Measurements from ENCODE around the gene TBX1. TPM values are rescaled to one million over a fixed set of nuclear protein-coding genes. Genes with fewer than 3 reads are reported as not detected.

The TBX1 gene
- total RNA-seq, 1 donor from 2014 or later: 5.9 TPM

DNA sequence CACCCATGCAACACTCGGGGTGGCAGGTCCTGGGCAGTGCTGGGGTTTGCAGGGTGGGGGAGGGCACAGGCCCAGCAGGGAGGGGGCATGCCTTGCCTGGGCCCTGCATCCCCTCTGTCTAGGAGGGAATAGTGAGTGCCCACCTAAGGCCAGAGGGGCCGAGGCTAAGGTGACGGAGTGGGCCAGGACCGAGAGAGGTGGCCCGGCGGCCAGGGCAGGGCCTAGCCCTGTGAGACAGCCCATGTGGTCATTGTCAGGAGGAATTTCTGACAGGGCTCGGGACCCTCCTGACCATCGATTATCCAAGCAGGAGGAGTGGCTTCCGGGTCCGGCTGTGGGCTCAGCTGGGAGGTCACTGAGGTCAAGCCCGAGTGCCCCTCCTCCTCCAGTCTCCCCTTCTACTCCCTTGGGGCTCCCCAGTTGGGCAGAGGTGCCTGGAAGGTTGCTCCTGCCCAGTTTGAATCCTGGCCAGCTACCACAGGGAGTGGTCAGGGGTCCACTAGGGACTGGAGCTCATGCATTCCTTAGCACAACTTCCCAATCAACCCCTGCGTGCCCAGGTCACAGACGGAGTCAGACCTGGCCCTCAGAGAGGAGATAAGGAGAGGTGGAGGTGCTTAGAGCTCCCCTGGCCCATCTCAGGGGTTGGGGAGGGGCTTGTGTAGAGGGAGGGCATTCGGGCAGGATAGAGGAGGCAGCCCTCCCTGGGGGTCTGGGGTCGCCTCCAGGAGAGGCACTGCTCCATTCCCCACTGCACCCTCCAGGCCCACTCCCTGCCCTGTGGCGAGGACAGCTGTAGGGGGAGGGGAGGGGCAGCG lies 22.5 kb upstream of the TBX1 start:
- no peak overlapping the region for H3K27ac Mint-ChIP-seq
- H3K27me3 Mint-ChIP-seq: peaks cover 6% of the 10 kb centered on the region
- H3K36me3 Mint-ChIP-seq (ENCODE audit: insufficient read depth): no peaks in the 10 kb centered on the region
- H3K4me1 Mint-ChIP-seq (ENCODE audit: low read depth): peaks cover 16% of the 10 kb centered on the region
- no peaks in the 10 kb centered on the region for H3K9me3 Mint-ChIP-seq (ENCODE audit: low read depth)
- TF ChIP-seq, protein P1, sequence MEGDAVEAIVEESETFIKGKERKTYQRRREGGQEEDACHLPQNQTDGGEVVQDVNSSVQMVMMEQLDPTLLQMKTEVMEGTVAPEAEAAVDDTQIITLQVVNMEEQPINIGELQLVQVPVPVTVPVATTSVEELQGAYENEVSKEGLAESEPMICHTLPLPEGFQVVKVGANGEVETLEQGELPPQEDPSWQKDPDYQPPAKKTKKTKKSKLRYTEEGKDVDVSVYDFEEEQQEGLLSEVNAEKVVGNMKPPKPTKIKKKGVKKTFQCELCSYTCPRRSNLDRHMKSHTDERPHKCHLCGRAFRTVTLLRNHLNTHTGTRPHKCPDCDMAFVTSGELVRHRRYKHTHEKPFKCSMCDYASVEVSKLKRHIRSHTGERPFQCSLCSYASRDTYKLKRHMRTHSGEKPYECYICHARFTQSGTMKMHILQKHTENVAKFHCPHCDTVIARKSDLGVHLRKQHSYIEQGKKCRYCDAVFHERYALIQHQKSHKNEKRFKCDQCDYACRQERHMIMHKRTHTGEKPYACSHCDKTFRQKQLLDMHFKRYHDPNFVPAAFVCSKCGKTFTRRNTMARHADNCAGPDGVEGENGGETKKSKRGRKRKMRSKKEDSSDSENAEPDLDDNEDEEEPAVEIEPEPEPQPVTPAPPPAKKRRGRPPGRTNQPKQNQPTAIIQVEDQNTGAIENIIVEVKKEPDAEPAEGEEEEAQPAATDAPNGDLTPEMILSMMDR (IDR thresholded peaks at IDR 0.05; ENCODE audit: unreplicated experiment): no peak
- no peak overlapping the region for H3K4me3 Mint-ChIP-seq (ENCODE audit: low read depth)
- DNase-seq (ENCODE audit: low spot score, unreplicated experiment): no peak

DNA sequence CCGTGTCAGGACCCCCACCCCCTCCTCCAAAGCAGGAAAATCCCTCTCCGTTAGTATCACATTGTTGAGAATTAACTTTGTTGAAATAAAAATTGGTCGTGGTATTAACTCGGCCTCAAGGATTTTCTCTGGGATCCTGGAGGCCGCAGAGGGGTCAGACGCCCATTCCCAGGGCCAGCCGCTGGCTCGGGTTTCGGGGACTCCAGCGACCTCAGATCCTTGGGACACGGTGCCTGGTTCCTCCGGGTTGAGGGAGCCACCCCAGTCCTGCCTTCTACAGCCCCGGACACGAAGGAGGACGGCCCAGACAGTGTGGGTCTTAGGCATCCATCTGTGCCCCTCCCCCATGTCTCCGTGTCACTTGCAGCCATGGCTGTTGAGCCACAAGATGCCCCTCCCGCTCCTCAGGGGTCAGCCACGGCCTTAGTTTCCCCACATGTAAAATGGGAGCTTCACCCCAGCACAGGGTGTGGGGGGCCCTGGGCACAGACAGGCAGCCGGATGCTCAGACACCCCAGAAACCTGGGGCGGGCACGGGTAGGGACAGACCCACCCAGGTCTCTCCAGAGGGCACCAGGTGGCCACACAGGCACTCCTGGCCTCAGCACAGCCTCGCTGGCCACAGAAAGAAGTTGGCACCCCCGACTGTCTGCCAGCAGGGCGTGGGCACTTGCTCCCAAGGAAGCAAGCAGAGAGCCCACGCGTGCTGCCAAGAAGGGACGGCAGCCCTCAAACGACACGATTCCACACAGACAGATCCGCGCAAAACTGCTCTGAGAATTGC lies 21.7 kb upstream of the TBX1 start:
- no peak overlapping the region for H3K4me3 Mint-ChIP-seq (ENCODE audit: low read depth)
- H3K36me3 Mint-ChIP-seq (ENCODE audit: insufficient read depth): no peaks in the 10 kb centered on the region
- H3K27me3 Mint-ChIP-seq: peaks cover 3% of the 10 kb centered on the region
- no peak for DNase-seq (ENCODE audit: low spot score, unreplicated experiment)
- TF ChIP-seq, protein P1 (IDR thresholded peaks at IDR 0.05; ENCODE audit: unreplicated experiment): no peak
- H3K4me1 Mint-ChIP-seq (ENCODE audit: low read depth): peaks cover 16% of the 10 kb centered on the region
- no peak overlapping the region for H3K27ac Mint-ChIP-seq
- no peaks in the 10 kb centered on the region for H3K9me3 Mint-ChIP-seq (ENCODE audit: low read depth)

DNA sequence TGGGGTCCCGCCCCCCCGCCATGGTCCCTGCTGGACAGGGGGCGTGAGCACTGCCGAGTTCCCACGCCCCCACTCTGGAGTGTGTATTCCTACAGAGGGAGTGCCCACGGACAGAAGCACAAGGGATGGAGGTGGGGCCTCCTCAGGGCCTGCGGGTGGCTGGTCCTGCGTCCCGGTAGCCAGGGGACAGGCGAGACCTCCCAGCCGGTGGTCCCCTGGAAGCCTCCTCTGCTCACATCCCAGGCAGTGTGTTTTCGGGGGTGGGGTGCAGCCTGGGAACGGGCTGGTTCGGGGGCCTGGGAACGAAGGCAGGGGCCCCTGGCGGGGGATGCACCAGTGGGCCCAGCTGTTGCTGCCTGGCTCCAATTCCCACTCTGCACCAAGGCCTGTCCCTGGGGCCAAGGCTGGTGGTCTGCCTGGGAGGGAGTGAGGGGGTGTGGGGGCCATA lies 21.1 kb upstream of the TBX1 start:
- H3K4me3 Mint-ChIP-seq (ENCODE audit: low read depth): no peak overlapping the region
- H3K9me3 Mint-ChIP-seq (ENCODE audit: low read depth): no peaks in the 10 kb centered on the region
- H3K27ac Mint-ChIP-seq: no peak overlapping the region
- no peak for DNase-seq (ENCODE audit: low spot score, unreplicated experiment)
- H3K36me3 Mint-ChIP-seq (ENCODE audit: insufficient read depth): no peaks in the 10 kb centered on the region
- no peaks in the 10 kb centered on the region for H3K27me3 Mint-ChIP-seq
- peaks cover 16% of the 10 kb centered on the region for H3K4me1 Mint-ChIP-seq (ENCODE audit: low read depth)
- TF ChIP-seq, protein P1 (IDR thresholded peaks at IDR 0.05; ENCODE audit: unreplicated experiment): no peak

DNA sequence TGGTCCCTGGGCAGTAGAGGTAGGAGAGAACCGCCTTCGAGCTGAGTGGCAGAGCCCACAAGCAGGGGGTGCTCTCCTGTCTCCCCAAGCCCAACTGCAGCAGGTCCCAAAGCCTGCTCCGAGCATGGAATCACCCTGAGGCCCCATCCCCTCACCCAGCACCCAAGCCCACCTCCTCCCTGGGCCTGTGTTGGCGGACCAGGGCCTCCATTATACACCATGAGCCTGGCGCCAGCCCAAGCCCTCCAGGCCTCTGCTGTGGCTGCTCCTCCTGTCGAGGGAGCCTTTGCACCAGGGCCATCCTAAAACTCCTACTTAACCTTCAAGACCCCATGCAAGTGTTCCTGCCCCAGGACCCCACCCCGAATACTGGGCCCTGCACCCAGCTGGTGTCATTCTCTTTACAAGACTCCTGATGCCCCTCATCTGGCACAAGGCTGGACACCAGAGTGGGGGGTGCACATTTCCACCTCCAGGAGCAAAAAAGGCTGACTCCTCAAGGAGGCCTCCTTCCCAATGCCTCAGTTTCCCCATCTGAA lies 20.6 kb upstream of the TBX1 start:
- peaks cover 16% of the 10 kb centered on the region for H3K4me1 Mint-ChIP-seq (ENCODE audit: low read depth)
- H3K4me3 Mint-ChIP-seq (ENCODE audit: low read depth): no peak overlapping the region
- no peaks in the 10 kb centered on the region for H3K27me3 Mint-ChIP-seq
- TF ChIP-seq, protein P1 (IDR thresholded peaks at IDR 0.05; ENCODE audit: unreplicated experiment): no peak
- H3K9me3 Mint-ChIP-seq (ENCODE audit: low read depth): no peaks in the 10 kb centered on the region
- H3K27ac Mint-ChIP-seq: no peak overlapping the region
- no peaks in the 10 kb centered on the region for H3K36me3 Mint-ChIP-seq (ENCODE audit: insufficient read depth)
- DNase-seq (ENCODE audit: low spot score, unreplicated experiment): no peak

DNA sequence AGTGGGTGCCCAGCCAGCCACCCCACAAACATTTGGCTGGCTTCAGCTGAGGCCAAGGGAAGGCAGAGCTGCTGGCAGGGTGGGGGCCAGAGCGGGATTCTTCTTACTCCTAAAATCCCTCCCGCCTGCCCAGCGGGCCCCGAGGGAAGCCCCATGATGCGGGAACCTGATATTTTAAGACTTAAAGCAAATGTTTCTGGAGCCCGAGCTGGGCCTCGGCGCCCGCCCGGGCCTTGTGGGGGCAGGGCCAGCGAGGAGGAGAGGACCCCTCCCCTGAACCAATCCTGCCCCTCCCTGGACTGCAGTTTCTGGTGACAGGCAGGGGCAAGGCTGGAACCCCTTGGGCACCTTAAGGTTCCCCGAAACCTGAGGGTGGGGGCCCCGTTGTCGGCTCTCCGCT lies 20.0 kb upstream of the TBX1 start:
- no peak overlapping the region for H3K4me3 Mint-ChIP-seq (ENCODE audit: low read depth)
- TF ChIP-seq, protein P1 (IDR thresholded peaks at IDR 0.05; ENCODE audit: unreplicated experiment): no peak
- H3K36me3 Mint-ChIP-seq (ENCODE audit: insufficient read depth): no peaks in the 10 kb centered on the region
- H3K4me1 Mint-ChIP-seq (ENCODE audit: low read depth): peaks cover 16% of the 10 kb centered on the region
- no peak for DNase-seq (ENCODE audit: low spot score, unreplicated experiment)
- no peaks in the 10 kb centered on the region for H3K27me3 Mint-ChIP-seq
- H3K9me3 Mint-ChIP-seq (ENCODE audit: low read depth): no peaks in the 10 kb centered on the region
- no peak overlapping the region for H3K27ac Mint-ChIP-seq

Measured in progenitor cell of endocrine pancreas (in vitro differentiated cells).